Inferior parietal cortex (tissue), 1 donor: ENCODE data around the gene AAR2.

Experiments used
- DNase-seq: peaks from one replicate; pipeline ENCODE4 v3.0.0-alpha.2; 2016; ENCODE audit errors: extremely low spot score

Gene AAR2

GRCh38 chr20:36279776-36280175, 43.5 kb downstream of the AAR2 start:
- no peak for DNase-seq

GRCh38 chr20:36281785-36282380, 45.6 kb downstream of the AAR2 start:
- no peak for DNase-seq

- no peak for DNase-seq
Observed at GRCh38 chr20:36284751-36285150, 48.5 kb downstream of the AAR2 start.

- DNase-seq: no peak
Observed at GRCh38 chr20:36285746-36286447, 49.6 kb downstream of the AAR2 start.

GRCh38 chr20:36297656-36298055, 61.4 kb downstream of the AAR2 start:
- DNase-seq: no peak

GRCh38 chr20:36298061-36298460, 61.8 kb downstream of the AAR2 start:
- no peak for DNase-seq

- no peak for DNase-seq
Observed at GRCh38 chr20:36298795-36299339, 62.6 kb downstream of the AAR2 start.

GRCh38 chr20:36299459-36299858, 63.2 kb downstream of the AAR2 start:
- DNase-seq: no peak

GRCh38 chr20:36301359-36302119, 65.3 kb downstream of the AAR2 start:
- no peak for DNase-seq

GRCh38 chr20:36303020-36303595, 66.8 kb downstream of the AAR2 start:
- DNase-seq: no peak

- DNase-seq: no peak
Observed at GRCh38 chr20:36303831-36304230, 67.6 kb downstream of the AAR2 start.

GRCh38 chr20:36304786-36305495, 68.7 kb downstream of the AAR2 start:
- DNase-seq: no peak

GRCh38 chr20:36305602-36306551, 69.6 kb downstream of the AAR2 start, which contains the start of gene DLGAP4:
TSS of gene DLGAP4 (plus strand) at chr20:36306339. CDS start at chr20:36431718, 125,379 bp downstream.
- no peak for DNase-seq
